Astrocyte of the spinal cord (primary cell): Measurements from ENCODE around the gene TEN1.
"Not testable (repeated sequence)": the region's sequence is repeated elsewhere in the genome, so short reads cannot be mapped to it uniquely, and the experiment has no call there.

Experiments used
- DNase-seq: peaks from one replicate; pipeline ENCODE4 v3.0.0; 2011; ENCODE audit warnings: low read depth, low spot score
- H3K4me3 ChIP-seq: 2 replicates; pipeline ENCODE4 v1.5.1; 2011; ENCODE audit warnings: low read depth, mild to moderate bottlenecking, low read length, moderate library complexity
- CTCF ChIP-seq: IDR thresholded peaks from 2 replicates; pipeline ENCODE4 v1.5.1; 2012; ENCODE audit warnings: low read depth, mild to moderate bottlenecking, low read length, inconsistent platforms
- in situ Hi-C: cut with HindIII; loops from 2 replicates; pipeline ENCODE4 v1.10.0; 2017; ENCODE audit warnings: low sequenced_read_pairs

TEN1 gene

GRCh38 chr17:75959051-75959838, 19.8 kb upstream of the TEN1 start:
- no peak for DNase-seq
- in situ Hi-C loops: no loop called here
- TF ChIP-seq CTCF: no peak
- H3K4me3 ChIP-seq: no peak overlapping the region

- in situ Hi-C loops: no loop called here
- no peak for DNase-seq
- TF ChIP-seq CTCF: no peak
- H3K4me3 ChIP-seq: no peak overlapping the region
Measured at GRCh38 chr17:75959839-75960511, 19.1 kb upstream of the TEN1 start.

GRCh38 chr17:75965468-75965867, 13.6 kb upstream of the TEN1 start:
- in situ Hi-C loops: no loop called here
- TF ChIP-seq CTCF: no peak
- H3K4me3 ChIP-seq: no peak overlapping the region
- no peak for DNase-seq

- DNase-seq, in situ Hi-C loops, H3K4me3 ChIP-seq: not testable (repeated sequence)
Measured at GRCh38 chr17:75969044-75969443, 10.0 kb upstream of the TEN1 start.

- in situ Hi-C loops: no loop called here
- H3K4me3 ChIP-seq: no peak overlapping the region
- DNase-seq: no peak
- no peak for TF ChIP-seq CTCF
Measured at GRCh38 chr17:75970011-75970523, 9.0 kb upstream of the TEN1 start.

- no peak for DNase-seq
- in situ Hi-C loops: no loop called here
- no peak overlapping the region for H3K4me3 ChIP-seq
- no peak for TF ChIP-seq CTCF
Measured at GRCh38 chr17:75970626-75971025, 8.4 kb upstream of the TEN1 start.

GRCh38 chr17:75975187-75975586, 3.9 kb upstream of the TEN1 start:
- H3K4me3 ChIP-seq, in situ Hi-C loops, DNase-seq: not testable (repeated sequence)
